Activated CD8-positive, alpha-beta memory T cell treated with anti-CD3 and anti-CD28 coated beads for 36 hours (primary cell): ENCODE results near the gene UTP14A. TPM values are rescaled to one million over a fixed set of nuclear protein-coding genes. Genes with fewer than 3 reads are reported as not detected.

ENCODE experiments used
- total RNA-seq, 2 experiments: library from RNA; stranded (reverse); gene quantifications; one replicate each; pipeline ENCODE4 v1.2.3, GENCODE V29; 2021

Gene UTP14A
- total RNA-seq, 2 experiments from 2014 or later: 62.8 to 63.3 TPM

Other genes with a start within 250 kb of the UTP14A start
- under 1 TPM; 0.23 to 0.32 TPM for gene XPNPEP2, start 167.2 kb upstream of the UTP14A start, total RNA-seq
- 100 to 1,000 TPM; 129 to 130 TPM for gene SASH3, start 126.2 kb upstream of the UTP14A start, total RNA-seq
- 10 to 100 TPM; 13.4 TPM for gene ZDHHC9, start 62.3 kb upstream of the UTP14A start, total RNA-seq
- 10 to 100 TPM; 11.6 to 12.6 TPM for gene BCORL1, start 76.5 kb downstream of the UTP14A start, total RNA-seq
- gene ELF4, start 204.3 kb downstream of the UTP14A start, total RNA-seq: 10 to 100 TPM; 21.4 to 22.5 TPM